HG03095 (cell line): ENCODE data around the gene RIN1.

Experiments used
- ATAC-seq: cut with Tn5 transposase; IDR thresholded peaks from one replicate; pipeline ENCODE4 v1.9.1; 2021; ENCODE audit warnings: moderate library complexity; ENCODE audit not compliant: unreplicated experiment

RIN1 gene

GRCh38 chr11:66337103-66337899, 1.1 kb upstream of the RIN1 start:
- no peak for ATAC-seq

- ATAC-seq = no peak
Measured at GRCh38 chr11:66335531-66336233, 552 bp downstream of the RIN1 start.

- no peak for ATAC-seq
Measured at GRCh38 chr11:66334605-66335442, 1.4 kb downstream of the RIN1 start.

- no peak for ATAC-seq
Measured at GRCh38 chr11:66333896-66334604, 2.2 kb downstream of the RIN1 start.

GRCh38 chr11:66333220-66333877, 2.9 kb downstream of the RIN1 start:
- ATAC-seq = no peak

- ATAC-seq = no peak
Measured at GRCh38 chr11:66332371-66333219, 3.6 kb downstream of the RIN1 start.

- ATAC-seq = no peak
Measured at GRCh38 chr11:66331542-66332370, 4.5 kb downstream of the RIN1 start.

GRCh38 chr11:66330931-66331330, 5.3 kb downstream of the RIN1 start:
- no peak for ATAC-seq

- ATAC-seq = no peak
Measured at GRCh38 chr11:66329165-66329673, 7.0 kb downstream of the RIN1 start.

- ATAC-seq = no peak
Measured at GRCh38 chr11:66328302-66329144, 7.7 kb downstream of the RIN1 start.

GRCh38 chr11:66328031-66328301, 8.3 kb downstream of the RIN1 start:
- ATAC-seq = no peak

GRCh38 chr11:66327171-66328030, 8.8 kb downstream of the RIN1 start:
- no peak for ATAC-seq

- ATAC-seq = no peak
Measured at GRCh38 chr11:66326261-66327111, 9.7 kb downstream of the RIN1 start.

GRCh38 chr11:66325263-66325671, 11.0 kb downstream of the RIN1 start:
- no peak for ATAC-seq

- ATAC-seq = no peak
Measured at GRCh38 chr11:66324664-66325063, 11.6 kb downstream of the RIN1 start.

- no peak for ATAC-seq
Measured at GRCh38 chr11:66323684-66324083, 12.6 kb downstream of the RIN1 start.
